GOT3 (cell line): ENCODE measurements around the gene EVL.

Experiments
- DNase-seq: peaks from one replicate; lab custom pipeline; 2025; ENCODE audit warnings: mixed read lengths; lab: John Stamatoyannopoulos, UW

The EVL gene

GRCh38 chr14:100066962-100067361 is 1.7 kb downstream of the EVL start:
- DNase-seq: no peak

GRCh38 chr14:100067481-100067880 is 2.3 kb downstream of the EVL start:
- no peak for DNase-seq

GRCh38 chr14:100067971-100068959 is 3.0 kb downstream of the EVL start:
- no peak for DNase-seq

- DNase-seq: no peak
Observed at GRCh38 chr14:100069161-100069800, 4.1 kb downstream of the EVL start.

GRCh38 chr14:100070310-100070709 is 5.1 kb downstream of the EVL start:
- DNase-seq: no peak

- DNase-seq: no peak
Observed at GRCh38 chr14:100071545-100071944, 6.3 kb downstream of the EVL start.

GRCh38 chr14:100072783-100073346 is 7.6 kb downstream of the EVL start:
- no peak for DNase-seq

GRCh38 chr14:100073576-100074430 is 8.6 kb downstream of the EVL start:
- DNase-seq: no peak

GRCh38 chr14:100074431-100075100 is 9.3 kb downstream of the EVL start:
- DNase-seq: no peak

GRCh38 chr14:100075681-100076080 is 10.5 kb downstream of the EVL start:
- DNase-seq: no peak

- DNase-seq: no peak
Observed at GRCh38 chr14:100076133-100076532, 10.9 kb downstream of the EVL start.

- DNase-seq: no peak
Observed at GRCh38 chr14:100076606-100077005, 11.4 kb downstream of the EVL start.

GRCh38 chr14:100077441-100077840 is 12.2 kb downstream of the EVL start:
- no peak for DNase-seq

GRCh38 chr14:100078216-100078803 is 13.1 kb downstream of the EVL start:
- no peak for DNase-seq

GRCh38 chr14:100078997-100079725 is 13.9 kb downstream of the EVL start:
- no peak for DNase-seq

GRCh38 chr14:100079726-100080005 is 14.4 kb downstream of the EVL start:
- no peak for DNase-seq

GRCh38 chr14:100080206-100080605 is 15.0 kb downstream of the EVL start:
- no peak for DNase-seq

GRCh38 chr14:100081997-100082625 is 16.9 kb downstream of the EVL start:
- DNase-seq: no peak

- DNase-seq: no peak
Observed at GRCh38 chr14:100082723-100083122, 17.5 kb downstream of the EVL start.

GRCh38 chr14:100083706-100084105 is 18.5 kb downstream of the EVL start:
- DNase-seq: no peak
